Measurements from ENCODE around the gene GRK6.

DNA sequence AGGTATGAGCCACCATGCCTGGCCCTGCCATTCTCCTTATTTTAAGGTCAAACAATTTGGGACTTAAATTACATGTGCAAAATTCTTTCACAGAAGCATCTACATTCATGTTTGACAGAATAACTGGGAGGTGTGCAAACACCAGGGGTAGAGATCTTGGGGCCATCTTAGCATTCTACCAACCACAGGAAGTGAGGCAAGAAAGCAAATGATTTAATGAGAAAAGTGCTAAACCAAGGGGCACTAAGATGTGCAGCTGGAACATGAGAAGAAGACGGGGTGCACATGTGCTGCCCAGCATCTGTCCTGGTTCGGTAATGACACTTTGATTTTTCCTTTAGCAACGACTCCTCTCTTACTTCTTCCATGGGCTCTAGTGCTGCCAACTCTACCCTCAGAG is 15.9 kb upstream of the GRK6 start:
- no peak for TF ChIP-seq EZH2 (optimal IDR thresholded peaks at IDR 0.05; ENCODE audit: low read depth, low read length)
- TF ChIP-seq, protein P1, sequence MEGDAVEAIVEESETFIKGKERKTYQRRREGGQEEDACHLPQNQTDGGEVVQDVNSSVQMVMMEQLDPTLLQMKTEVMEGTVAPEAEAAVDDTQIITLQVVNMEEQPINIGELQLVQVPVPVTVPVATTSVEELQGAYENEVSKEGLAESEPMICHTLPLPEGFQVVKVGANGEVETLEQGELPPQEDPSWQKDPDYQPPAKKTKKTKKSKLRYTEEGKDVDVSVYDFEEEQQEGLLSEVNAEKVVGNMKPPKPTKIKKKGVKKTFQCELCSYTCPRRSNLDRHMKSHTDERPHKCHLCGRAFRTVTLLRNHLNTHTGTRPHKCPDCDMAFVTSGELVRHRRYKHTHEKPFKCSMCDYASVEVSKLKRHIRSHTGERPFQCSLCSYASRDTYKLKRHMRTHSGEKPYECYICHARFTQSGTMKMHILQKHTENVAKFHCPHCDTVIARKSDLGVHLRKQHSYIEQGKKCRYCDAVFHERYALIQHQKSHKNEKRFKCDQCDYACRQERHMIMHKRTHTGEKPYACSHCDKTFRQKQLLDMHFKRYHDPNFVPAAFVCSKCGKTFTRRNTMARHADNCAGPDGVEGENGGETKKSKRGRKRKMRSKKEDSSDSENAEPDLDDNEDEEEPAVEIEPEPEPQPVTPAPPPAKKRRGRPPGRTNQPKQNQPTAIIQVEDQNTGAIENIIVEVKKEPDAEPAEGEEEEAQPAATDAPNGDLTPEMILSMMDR (IDR thresholded peaks at IDR 0.05; ENCODE audit: low read length) = no peak
